GM19025 (cell line): ENCODE measurements around the gene SPRED2.

Experiments used
- ATAC-seq: cut with Tn5 transposase; IDR thresholded peaks from one replicate; pipeline ENCODE4 v1.9.1; 2021; ENCODE audit warnings: mild to moderate bottlenecking, low read depth, moderate library complexity; ENCODE audit not compliant: unreplicated experiment

The SPRED2 gene

GRCh38 chr2:65432227-65433190 lies at the start of gene SPRED2:
TSS of gene SPRED2 (minus strand) at chr2:65432599. CDS start at chr2:65431987, 612 bp downstream.
- no peak for ATAC-seq

- no peak for ATAC-seq
Measured at GRCh38 chr2:65481961-65482360, 49.6 kb upstream of the SPRED2 start.

- ATAC-seq = no peak
Measured at GRCh38 chr2:65479524-65479923, 47.1 kb upstream of the SPRED2 start.

- ATAC-seq = no peak
Measured at GRCh38 chr2:65478498-65479135, 46.2 kb upstream of the SPRED2 start.

- no peak for ATAC-seq
Measured at GRCh38 chr2:65477590-65477989, 45.2 kb upstream of the SPRED2 start.

- no peak for ATAC-seq
Measured at GRCh38 chr2:65476778-65477177, 44.4 kb upstream of the SPRED2 start.

GRCh38 chr2:65475000-65475399 lies 42.6 kb upstream of the SPRED2 start:
- ATAC-seq = no peak

GRCh38 chr2:65473045-65473444 lies 40.6 kb upstream of the SPRED2 start:
- no peak for ATAC-seq

GRCh38 chr2:65471409-65471808 lies 39.0 kb upstream of the SPRED2 start:
- no peak for ATAC-seq

- ATAC-seq = no peak
Measured at GRCh38 chr2:65466551-65466950, 34.2 kb upstream of the SPRED2 start.

- no peak for ATAC-seq
Measured at GRCh38 chr2:65465857-65466256, 33.5 kb upstream of the SPRED2 start.

GRCh38 chr2:65465124-65465523 lies 32.7 kb upstream of the SPRED2 start:
- ATAC-seq = no peak

- ATAC-seq = no peak
Measured at GRCh38 chr2:65464604-65465003, 32.2 kb upstream of the SPRED2 start.

GRCh38 chr2:65458999-65459398 lies 26.6 kb upstream of the SPRED2 start:
- no peak for ATAC-seq

GRCh38 chr2:65456886-65457285 lies 24.5 kb upstream of the SPRED2 start:
- ATAC-seq = no peak

GRCh38 chr2:65456064-65456463 lies 23.7 kb upstream of the SPRED2 start:
- no peak for ATAC-seq

- no peak for ATAC-seq
Measured at GRCh38 chr2:65453916-65454315, 21.5 kb upstream of the SPRED2 start.

- no peak for ATAC-seq
Measured at GRCh38 chr2:65452150-65452895, 19.9 kb upstream of the SPRED2 start.

GRCh38 chr2:65450810-65451209 lies 18.4 kb upstream of the SPRED2 start:
- ATAC-seq = no peak

- no peak for ATAC-seq
Measured at GRCh38 chr2:65450393-65450792, 18.0 kb upstream of the SPRED2 start.
